Astrocyte of the spinal cord (primary cell): ENCODE data around the gene PDE8B.

ENCODE experiments used
- DNase-seq: peaks from one replicate; pipeline ENCODE4 v3.0.0; 2011; ENCODE audit warnings: low read depth, low spot score
- H3K4me3 ChIP-seq: 2 replicates; pipeline ENCODE4 v1.5.1; 2011; ENCODE audit warnings: low read depth, mild to moderate bottlenecking, low read length, moderate library complexity
- in situ Hi-C: cut with HindIII; loops from 2 replicates; pipeline ENCODE4 v1.10.0; 2017; ENCODE audit warnings: low sequenced_read_pairs
- TF ChIP-seq, protein P1 (sequence below): IDR thresholded peaks from 2 replicates; pipeline ENCODE4 v1.5.1; 2012; ENCODE audit warnings: low read depth, mild to moderate bottlenecking, low read length, inconsistent platforms

PDE8B gene

DNA sequence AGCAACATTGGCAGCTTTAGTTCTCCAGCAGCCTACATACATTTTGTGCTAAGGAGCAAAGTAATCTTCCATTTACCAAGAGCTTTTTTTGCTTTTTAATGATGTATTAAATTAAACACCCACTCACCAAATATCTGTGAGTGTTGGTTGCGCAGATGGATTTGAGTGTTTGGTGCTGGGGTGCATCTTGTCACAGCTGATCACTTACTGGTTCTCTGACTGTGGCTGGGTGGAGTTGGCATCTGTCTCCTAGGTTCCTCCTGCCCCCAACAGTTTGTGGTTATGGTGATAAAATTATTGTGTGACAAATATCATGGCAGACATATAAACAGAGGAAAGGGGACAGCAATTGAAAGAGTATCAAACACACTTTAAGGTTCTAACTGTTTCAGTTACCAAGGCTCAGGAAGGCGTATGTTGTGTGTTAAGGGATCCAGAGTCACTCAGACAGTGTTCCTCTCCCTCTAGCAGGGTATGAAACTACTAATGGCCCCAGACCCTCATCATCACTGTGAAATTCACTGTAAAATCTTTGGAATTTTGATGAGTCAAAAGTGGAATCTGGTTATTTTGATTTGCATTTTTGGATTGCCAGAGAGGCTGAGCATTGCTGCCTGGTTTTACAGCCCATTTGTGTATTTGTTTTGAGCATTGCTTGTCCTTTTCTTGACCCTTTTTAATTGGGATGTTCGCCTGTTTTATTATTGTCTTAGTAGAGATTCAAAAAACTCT, 81.7 kb downstream of the PDE8B start:
- TF ChIP-seq, protein P1, sequence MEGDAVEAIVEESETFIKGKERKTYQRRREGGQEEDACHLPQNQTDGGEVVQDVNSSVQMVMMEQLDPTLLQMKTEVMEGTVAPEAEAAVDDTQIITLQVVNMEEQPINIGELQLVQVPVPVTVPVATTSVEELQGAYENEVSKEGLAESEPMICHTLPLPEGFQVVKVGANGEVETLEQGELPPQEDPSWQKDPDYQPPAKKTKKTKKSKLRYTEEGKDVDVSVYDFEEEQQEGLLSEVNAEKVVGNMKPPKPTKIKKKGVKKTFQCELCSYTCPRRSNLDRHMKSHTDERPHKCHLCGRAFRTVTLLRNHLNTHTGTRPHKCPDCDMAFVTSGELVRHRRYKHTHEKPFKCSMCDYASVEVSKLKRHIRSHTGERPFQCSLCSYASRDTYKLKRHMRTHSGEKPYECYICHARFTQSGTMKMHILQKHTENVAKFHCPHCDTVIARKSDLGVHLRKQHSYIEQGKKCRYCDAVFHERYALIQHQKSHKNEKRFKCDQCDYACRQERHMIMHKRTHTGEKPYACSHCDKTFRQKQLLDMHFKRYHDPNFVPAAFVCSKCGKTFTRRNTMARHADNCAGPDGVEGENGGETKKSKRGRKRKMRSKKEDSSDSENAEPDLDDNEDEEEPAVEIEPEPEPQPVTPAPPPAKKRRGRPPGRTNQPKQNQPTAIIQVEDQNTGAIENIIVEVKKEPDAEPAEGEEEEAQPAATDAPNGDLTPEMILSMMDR: no peak
- H3K4me3 ChIP-seq: no peak overlapping the region
- peak; percentile 50 for DNase-seq
- in situ Hi-C loops: no loop called here

DNA sequence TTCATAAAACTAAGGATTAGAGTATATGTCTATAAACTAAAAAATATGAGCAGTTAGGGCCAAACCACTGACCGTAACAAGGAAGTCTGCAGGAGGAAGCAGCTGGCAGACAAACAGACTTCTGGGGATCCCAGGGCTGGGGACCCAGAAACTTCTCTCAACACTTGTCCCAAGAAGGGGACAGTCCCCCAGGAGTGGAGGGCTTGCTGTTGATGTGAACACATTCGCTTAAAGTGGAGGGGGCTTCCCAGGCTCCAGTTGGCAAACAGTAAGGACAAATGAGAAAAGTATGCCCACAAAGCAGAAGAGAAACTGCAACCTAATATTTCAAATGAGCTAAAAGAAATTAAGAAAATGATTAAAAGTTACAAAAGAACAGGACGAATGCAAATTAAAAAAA, 83.7 kb downstream of the PDE8B start:
- in situ Hi-C loops: no loop called here
- no peak overlapping the region for H3K4me3 ChIP-seq
- DNase-seq: no peak
- TF ChIP-seq, protein P1: no peak

DNA sequence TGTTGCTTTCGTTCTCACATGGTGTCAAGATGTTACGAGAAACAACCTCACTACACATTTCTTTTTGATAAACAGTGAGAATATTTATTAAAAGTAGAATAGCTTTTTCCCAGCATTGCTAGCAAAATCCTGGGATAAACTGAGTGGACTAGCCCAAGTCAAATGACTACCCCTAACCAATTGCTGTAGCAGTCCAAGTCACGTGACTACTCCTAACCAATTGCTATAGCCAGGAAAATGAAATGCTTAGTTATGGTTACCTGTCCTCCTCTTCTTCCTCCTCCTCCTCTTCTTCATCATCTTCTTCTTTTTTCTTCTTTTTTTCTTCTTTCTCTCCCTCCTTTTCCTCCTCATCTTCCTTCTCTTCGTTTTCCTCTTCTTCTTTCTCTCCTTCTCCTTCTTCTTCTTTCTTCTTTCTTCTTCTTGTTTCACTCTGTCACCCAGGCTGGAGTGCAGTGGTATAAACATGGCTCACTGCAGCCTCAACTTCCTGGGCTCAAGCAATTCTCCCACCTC, 85.4 kb downstream of the PDE8B start:
- no peak for DNase-seq
- no peak overlapping the region for H3K4me3 ChIP-seq
- in situ Hi-C loops: no loop called here
- TF ChIP-seq, protein P1: no peak

DNA sequence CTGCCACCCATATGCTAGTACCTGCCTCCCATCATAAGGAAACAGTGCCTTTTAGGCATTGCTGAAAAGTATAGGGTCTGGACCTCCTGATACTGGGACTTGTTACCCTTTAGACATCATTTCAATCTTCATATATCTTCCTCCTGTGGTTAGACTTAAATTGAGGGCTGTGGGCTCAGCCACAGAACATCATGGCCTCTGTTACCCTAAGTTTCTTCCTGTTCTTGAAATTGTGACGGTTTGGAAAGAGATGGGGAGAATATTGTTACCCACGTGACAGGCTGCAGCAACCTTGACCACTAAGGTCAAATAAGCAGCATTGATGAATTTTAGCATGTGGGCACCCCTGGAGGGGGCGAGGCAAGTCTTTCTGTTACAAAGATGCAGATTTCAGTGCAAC, 87.7 kb downstream of the PDE8B start:
- no peak overlapping the region for H3K4me3 ChIP-seq
- TF ChIP-seq, protein P1: no peak
- in situ Hi-C loops: no loop called here

DNA sequence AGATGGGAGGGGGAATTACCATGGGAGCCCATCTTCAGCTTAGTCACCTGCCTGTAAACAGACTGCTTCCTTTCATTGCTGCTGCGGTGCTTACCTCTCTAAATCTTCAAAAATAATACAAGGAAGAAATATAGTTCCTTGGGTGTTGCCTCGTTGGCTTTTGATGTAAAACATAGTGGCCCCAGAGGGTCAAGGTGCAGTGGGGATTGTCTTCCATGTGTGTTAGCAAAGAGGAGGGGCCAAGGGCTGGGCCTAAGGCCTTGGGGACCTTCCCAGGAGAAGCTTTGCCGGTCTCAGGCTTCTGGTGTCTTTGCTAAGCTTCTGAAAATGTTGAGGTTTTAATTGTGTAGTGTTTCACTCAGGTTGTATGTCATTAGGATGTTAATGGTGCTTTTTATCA, 90.0 kb downstream of the PDE8B start:
- no peak overlapping the region for H3K4me3 ChIP-seq
- TF ChIP-seq, protein P1: no peak
- in situ Hi-C loops: no loop called here
- DNase-seq: no peak

More for the DNA sequence above, 87.7 kb downstream of the PDE8B start:
- DNase-seq: no peak

DNA sequence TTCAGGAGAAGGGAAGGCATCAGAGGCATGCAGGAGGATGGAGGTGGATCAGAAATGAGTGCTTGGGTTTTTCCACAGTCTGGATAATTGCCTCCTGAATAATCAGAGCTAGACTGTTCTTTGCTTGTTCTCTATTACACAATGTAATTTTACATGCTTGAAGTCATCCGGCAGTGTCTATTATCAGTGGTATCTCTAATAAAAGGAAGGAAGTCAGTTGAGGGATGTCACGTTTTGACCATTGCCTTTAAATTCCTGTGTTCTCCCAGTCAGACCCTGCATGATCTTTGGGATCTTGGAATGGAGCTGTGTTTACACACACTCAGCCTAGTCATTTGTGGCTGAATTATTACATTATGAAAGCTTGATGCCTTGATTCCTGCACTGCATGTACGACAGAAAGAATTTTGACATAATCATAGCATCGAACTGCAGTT, 91.0 kb downstream of the PDE8B start:
- DNase-seq: no peak
- TF ChIP-seq, protein P1: no peak
- in situ Hi-C loops: no loop called here
- H3K4me3 ChIP-seq: no peak overlapping the region
